ENCODE data around the gene CFAP100. TPM values are rescaled to one million over a fixed set of nuclear protein-coding genes. Genes with fewer than 3 reads are reported as not detected.
A peak's percentile ranks its signal among the peaks of the same experiment; 100 is the strongest.

The CFAP100 gene
- total RNA-seq, 4 donors from 2014 or later: 6.1 TPM; not detected in 3

GRCh38 chr3:126375835-126376331, 18.8 kb upstream of the CFAP100 start:
- H3K4me1 ChIP-seq: peaks cover 0 to 38% (median 6%) of the 10 kb centered on the region in 4 donors
- no peak for DNase-seq (ENCODE audit: low spot score in 2 of 2)
- H3K27ac ChIP-seq: peak overlapping the region; percentile 69 to 89 (median 80)
- no peaks in the 10 kb centered on the region for H3K27me3 ChIP-seq
- TF ChIP-seq CTCF (IDR thresholded peaks at IDR 0.05): no peak
- TF ChIP-seq EP300 (IDR thresholded peaks at IDR 0.05): no peak
- TF ChIP-seq POLR2A (IDR thresholded peaks at IDR 0.05): no peak
- H3K36me3 ChIP-seq: no peaks in the 10 kb centered on the region
- H3K4me3 ChIP-seq: no peak overlapping the region
- no peaks in the 10 kb centered on the region for H3K9me3 ChIP-seq
- 62 to 78% methylated on average over 9 to 12 of the region's 13 CpGs for WGBS, 2 donors

- no peaks in the 10 kb centered on the region for H3K36me3 ChIP-seq
- 14 to 16% methylated on average over 3 of the region's 3 CpGs for WGBS, 2 donors
- no peak for TF ChIP-seq CTCF (IDR thresholded peaks at IDR 0.05)
- TF ChIP-seq EP300 (IDR thresholded peaks at IDR 0.05): peak in 1 of 2 donors; percentile 14
- peak in 1 of 2 donors; percentile 29 for TF ChIP-seq POLR2A (IDR thresholded peaks at IDR 0.05)
- H3K27me3 ChIP-seq: no peaks in the 10 kb centered on the region
- DNase-seq (ENCODE audit: low spot score in 2 of 2): no peak
- no peaks in the 10 kb centered on the region for H3K9me3 ChIP-seq
- H3K27ac ChIP-seq: peak overlapping the region; percentile 69 to 89 (median 80)
- H3K4me1 ChIP-seq: peaks cover 0 to 38% (median 6%) of the 10 kb centered on the region in 4 donors
- no peak overlapping the region for H3K4me3 ChIP-seq
Measured at GRCh38 chr3:126376444-126376843, 18.3 kb upstream of the CFAP100 start.

GRCh38 chr3:126377211-126377610, 17.5 kb upstream of the CFAP100 start:
- DNase-seq (ENCODE audit: low spot score in 2 of 2): no peak
- Histone ChIP-seq H3K4me3 (no peak overlapping the region), H3K36me3 (no peaks in the 10 kb centered on the region), H3K27ac (peak overlapping the region in 3 of 4 donors; percentile 5 to 89 (median 88)), H3K9me3 (no peaks in the 10 kb centered on the region), H3K27me3 (no peaks in the 10 kb centered on the region), H3K4me1 (peaks cover 0 to 38% (median 6%) of the 10 kb centered on the region in 4 donors)
- WGBS, 2 donors: 94 to 97% methylated on average over 3 of the region's 3 CpGs
- TF ChIP-seq CTCF (IDR thresholded peaks at IDR 0.05) (no peak), POLR2A (IDR thresholded peaks at IDR 0.05) (no peak), EP300 (IDR thresholded peaks at IDR 0.05) (no peak)

GRCh38 chr3:126378341-126378751, 16.4 kb upstream of the CFAP100 start:
- TF ChIP-seq POLR2A (IDR thresholded peaks at IDR 0.05): no peak
- no peak for TF ChIP-seq EP300 (IDR thresholded peaks at IDR 0.05)
- no peak for DNase-seq (ENCODE audit: low spot score in 2 of 2)
- no peak overlapping the region for H3K27ac ChIP-seq
- H3K9me3 ChIP-seq: no peaks in the 10 kb centered on the region
- no peaks in the 10 kb centered on the region for H3K27me3 ChIP-seq
- H3K36me3 ChIP-seq: no peaks in the 10 kb centered on the region
- no peak overlapping the region for H3K4me3 ChIP-seq
- WGBS, 2 donors: 58 to 73% methylated on average over 6 of the region's 6 CpGs
- peaks cover 0 to 36% (median 6%) of the 10 kb centered on the region in 4 donors for H3K4me1 ChIP-seq

GRCh38 chr3:126380011-126380768, 14.5 kb upstream of the CFAP100 start:
- Histone ChIP-seq H3K4me1 (peaks cover 0 to 22% (median 6%) of the 10 kb centered on the region in 4 donors), H3K27me3 (no peaks in the 10 kb centered on the region), H3K27ac (peak overlapping the region in 1 of 4 donors; percentile 4), H3K4me3 (no peak overlapping the region), H3K9me3 (no peaks in the 10 kb centered on the region), H3K36me3 (no peaks in the 10 kb centered on the region)
- TF ChIP-seq CTCF (IDR thresholded peaks at IDR 0.05): no peak
- TF ChIP-seq EP300 (IDR thresholded peaks at IDR 0.05): no peak
- no peak for TF ChIP-seq POLR2A (IDR thresholded peaks at IDR 0.05)
- 45 to 50% methylated on average over 16 to 17 of the region's 17 CpGs for WGBS, 2 donors
- DNase-seq (ENCODE audit: low spot score in 2 of 2): no peak

All from tibial nerve (tissue), 4 donors.